Kasumi-1 (cell line): ENCODE results near the gene NUMA1.

ENCODE experiments used
- DNase-seq, 2 experiments: peaks; one replicate each; lab custom pipeline; 2025; lab: John Stamatoyannopoulos, UW

NUMA1 gene

GRCh38 chr11:72023335-72023734 is 57.0 kb downstream of the NUMA1 start:
- DNase-seq = no peak

GRCh38 chr11:72018171-72018570 is 62.2 kb downstream of the NUMA1 start:
- DNase-seq = no peak

GRCh38 chr11:72015511-72016061 is 64.8 kb downstream of the NUMA1 start:
- DNase-seq = peak; percentile 59 to 71

GRCh38 chr11:72014761-72015320 is 65.5 kb downstream of the NUMA1 start:
- DNase-seq = no peak

- no peak for DNase-seq
Measured at GRCh38 chr11:72013765-72014711, 66.3 kb downstream of the NUMA1 start.

GRCh38 chr11:72012897-72013721 is 67.2 kb downstream of the NUMA1 start:
- no peak for DNase-seq

GRCh38 chr11:72012091-72012630 is 68.2 kb downstream of the NUMA1 start:
- no peak for DNase-seq

GRCh38 chr11:72010529-72011233 is 69.7 kb downstream of the NUMA1 start:
- no peak for DNase-seq

GRCh38 chr11:72009156-72009555 is 71.2 kb downstream of the NUMA1 start:
- no peak for DNase-seq

GRCh38 chr11:72008728-72009127 is 71.6 kb downstream of the NUMA1 start:
- DNase-seq = no peak

GRCh38 chr11:72007587-72007986 is 72.8 kb downstream of the NUMA1 start:
- no peak for DNase-seq

- DNase-seq = no peak
Measured at GRCh38 chr11:72007089-72007476, 73.3 kb downstream of the NUMA1 start.

GRCh38 chr11:72006309-72007088 is 73.8 kb downstream of the NUMA1 start:
- no peak for DNase-seq

- no peak for DNase-seq
Measured at GRCh38 chr11:72005347-72006260, 74.7 kb downstream of the NUMA1 start.

GRCh38 chr11:72004515-72005346 is 75.6 kb downstream of the NUMA1 start:
- DNase-seq = no peak

- no peak for DNase-seq
Measured at GRCh38 chr11:72003776-72004171, 76.6 kb downstream of the NUMA1 start.

- no peak for DNase-seq
Measured at GRCh38 chr11:72002841-72003775, 77.2 kb downstream of the NUMA1 start.
